Endodermal cell (in vitro differentiated cells): ENCODE data around the gene C17orf67. TPM values are rescaled to one million over a fixed set of nuclear protein-coding genes. Genes with fewer than 3 reads are reported as not detected.
A peak's percentile ranks its signal among the peaks of the same experiment; 100 is the strongest.

Experiments
- DNase-seq: peaks from one replicate; pipeline ENCODE4 v3.0.0-alpha.2; 2017
- H3K27ac ChIP-seq: 2 replicates; pipeline ENCODE4 v1.5.1; 2013; ENCODE audit warnings: mild to moderate bottlenecking, low read depth, low read length, moderate library complexity
- H3K27me3 ChIP-seq: 2 replicates; pipeline ENCODE4 v1.6.1; 2013; ENCODE audit warnings: mild to moderate bottlenecking, low read length, moderate library complexity; ENCODE audit not compliant: insufficient read depth, control insufficient read depth, poor library complexity, severe bottlenecking
- H3K36me3 ChIP-seq: 2 replicates; pipeline ENCODE4 v1.7.0; 2013; ENCODE audit warnings: mild to moderate bottlenecking, low read length, moderate library complexity; ENCODE audit not compliant: control insufficient read depth, insufficient read depth
- H3K4me1 ChIP-seq: one replicate; pipeline ENCODE4 v1.7.0; 2013; ENCODE audit warnings: low read length; ENCODE audit not compliant: control insufficient read depth, insufficient read depth
- H3K4me3 ChIP-seq: 2 replicates; pipeline ENCODE4 v1.5.1; 2013; ENCODE audit warnings: mild to moderate bottlenecking, low read length, moderate library complexity
- H3K9ac ChIP-seq: 2 replicates; pipeline ENCODE4 v1.6.1; 2013; ENCODE audit warnings: mild to moderate bottlenecking, low read length, moderate library complexity; ENCODE audit not compliant: poor library complexity, severe bottlenecking; ENCODE audit errors: extremely low read depth
- H3K9me3 ChIP-seq: 2 replicates; pipeline ENCODE4 v1.6.1; 2013; ENCODE audit warnings: mild to moderate bottlenecking, low read length, moderate library complexity; ENCODE audit not compliant: control insufficient read depth
- H3K27ac Mint-ChIP-seq: 2 replicates; pipeline ENCODE4 v1.8.0; 2020; ENCODE audit warnings: mixed read lengths
- H3K27me3 Mint-ChIP-seq: 2 replicates; pipeline ENCODE4 v1.8.0; 2021; ENCODE audit warnings: mild to moderate bottlenecking, mixed read lengths; ENCODE audit not compliant: insufficient read depth
- H3K36me3 Mint-ChIP-seq: 2 replicates; pipeline ENCODE4 v1.8.0; 2020; ENCODE audit warnings: low read depth, mixed read lengths
- H3K4me1 Mint-ChIP-seq: 2 replicates; pipeline ENCODE4 v1.8.0; 2020; ENCODE audit warnings: mixed read lengths
- H3K4me3 Mint-ChIP-seq: 2 replicates; pipeline ENCODE4 v1.8.0; 2020; ENCODE audit warnings: mild to moderate bottlenecking, moderate library complexity, mixed read lengths
- H3K9me3 Mint-ChIP-seq: 2 replicates; pipeline ENCODE4 v1.8.0; 2020; ENCODE audit warnings: mild to moderate bottlenecking, mixed read lengths
- CTCF ChIP-seq: fragments of 200-600 bp; sonication (generic); conservative IDR thresholded peaks from 2 replicates; pipeline ENCODE4 v1.5.0; 2021; ENCODE audit warnings: antibody characterized with exemption, mild to moderate bottlenecking
- WGBS, 2 experiments: methylation state at CpG; one replicate each; pipeline versions ENCODE4 v1.1.5 to v1.1.7; 2013; ENCODE audit warnings: missing lambda C conversion rate in 2 of 2, mixed read lengths in 1 of 2; ENCODE audit not compliant: insufficient coverage in 1 of 2, insufficient read length in 1 of 2; 5-methylcytosine and 5-hydroxymethylcytosine counted together
- total RNA-seq, 2 donors: library from RNA; stranded (reverse); fragmentation: NEBNext Ultra II Directional in 1 of 2; extraction: Animal tissue kit (Norgen Biotek cat#: 25700) in 1 of 2; gene quantifications; 2 replicates in 1 of 2; 3 replicates in 1 of 2; pipeline ENCODE4 v1.2.1, GENCODE V29; 2021

C17orf67 gene
- total RNA-seq, 2 donors from 2014 or later, result 1.2 to 1.5 TPM

- no peak overlapping the region for H3K27ac ChIP-seq
- H3K4me1 ChIP-seq, result no peaks in the 10 kb centered on the region
- no peaks in the 10 kb centered on the region for H3K9me3 ChIP-seq
- H3K9ac ChIP-seq, result no peak overlapping the region
- no peaks in the 10 kb centered on the region for H3K4me1 Mint-ChIP-seq
- no peak overlapping the region for H3K27ac Mint-ChIP-seq
- H3K9me3 Mint-ChIP-seq, result no peaks in the 10 kb centered on the region
- 80 to 89% methylated on average over 4 to 9 of the region's 9 CpGs for WGBS, 2 experiments
- H3K27me3 ChIP-seq, result peaks cover 16% of the 10 kb centered on the region
- no peaks in the 10 kb centered on the region for H3K36me3 Mint-ChIP-seq
- DNase-seq, result peak; percentile 36
- H3K4me3 Mint-ChIP-seq, result no peak overlapping the region
- no peaks in the 10 kb centered on the region for H3K36me3 ChIP-seq
- H3K4me3 ChIP-seq, result no peak overlapping the region
- no peak for TF ChIP-seq CTCF
- peaks cover 14% of the 10 kb centered on the region for H3K27me3 Mint-ChIP-seq
Observed at GRCh38 chr17:56785997-56786680, 47.6 kb downstream of the C17orf67 start.

DNA sequence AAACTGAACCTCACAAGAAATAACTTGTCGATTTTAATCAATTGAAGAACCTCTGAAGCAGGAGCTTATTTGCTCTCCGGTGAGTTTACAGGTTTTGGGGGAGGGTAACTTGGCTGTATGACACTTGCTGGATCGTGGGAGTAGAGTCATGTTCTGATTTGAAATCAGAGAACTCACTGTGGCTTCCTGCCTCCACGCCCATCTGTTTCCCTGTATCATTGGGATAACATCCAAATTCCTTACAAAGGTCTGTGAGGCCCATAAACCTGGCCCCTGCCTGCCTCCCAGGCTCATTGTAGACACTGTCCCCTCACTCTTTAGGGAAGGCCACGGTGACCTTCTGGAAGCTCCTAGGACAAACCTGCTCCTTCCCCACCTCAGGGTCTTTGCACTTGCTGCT lies 48.3 kb downstream of the C17orf67 start:
- peaks cover 22% of the 10 kb centered on the region for H3K27me3 Mint-ChIP-seq
- no peak overlapping the region for H3K9ac ChIP-seq
- H3K36me3 ChIP-seq, result no peaks in the 10 kb centered on the region
- no peaks in the 10 kb centered on the region for H3K9me3 Mint-ChIP-seq
- peaks cover 23% of the 10 kb centered on the region for H3K27me3 ChIP-seq
- no peak overlapping the region for H3K27ac ChIP-seq
- H3K4me1 ChIP-seq, result no peaks in the 10 kb centered on the region
- no peaks in the 10 kb centered on the region for H3K36me3 Mint-ChIP-seq
- no peaks in the 10 kb centered on the region for H3K9me3 ChIP-seq
- no peak overlapping the region for H3K4me3 Mint-ChIP-seq
- no peak for TF ChIP-seq CTCF
- no peak overlapping the region for H3K27ac Mint-ChIP-seq
- H3K4me1 Mint-ChIP-seq, result peaks cover 2% of the 10 kb centered on the region
- DNase-seq, result peak; percentile 26
- no peak overlapping the region for H3K4me3 ChIP-seq
- 81 to 87% methylated on average over 2 to 5 of the region's 5 CpGs for WGBS, 2 experiments

- no peak for TF ChIP-seq CTCF
- Mint-ChIP-seq H3K27me3 (peaks cover 49% of the 10 kb centered on the region), H3K4me3 (no peak overlapping the region), H3K9me3 (no peaks in the 10 kb centered on the region), H3K27ac (no peak overlapping the region), H3K4me1 (peaks cover 7% of the 10 kb centered on the region), H3K36me3 (no peaks in the 10 kb centered on the region)
- Histone ChIP-seq H3K27me3 (peaks cover 49% of the 10 kb centered on the region), H3K9ac (no peak overlapping the region), H3K4me1 (no peaks in the 10 kb centered on the region), H3K27ac (no peak overlapping the region), H3K9me3 (no peaks in the 10 kb centered on the region), H3K36me3 (no peaks in the 10 kb centered on the region), H3K4me3 (no peak overlapping the region)
- DNase-seq, result no peak
Observed at GRCh38 chr17:56782338-56782737, 51.4 kb downstream of the C17orf67 start.
